ENCODE results near the gene ASAP2.

ASAP2 gene

GRCh38 chr2:9222893-9223287 lies 16.3 kb downstream of the ASAP2 start:
- Histone ChIP-seq H3K79me2 (ENCODE audit: insufficient read depth, low read length) (peaks cover 25% of the 10 kb centered on the region), H3K4me2 (ENCODE audit: insufficient read depth, low read length) (no peak overlapping the region), H3K4me1 (ENCODE audit: insufficient read depth, low read length) (no peaks in the 10 kb centered on the region), H3K27ac (ENCODE audit: low read length) (no peak overlapping the region), H3K9me3 (ENCODE audit: insufficient read depth, low read length, severe bottlenecking) (peaks cover 2% of the 10 kb centered on the region), H4K20me1 (ENCODE audit: insufficient read depth, low read length) (peaks cover 8% of the 10 kb centered on the region; the same call in 1 of the 2 replicates), H3K36me3 (ENCODE audit: insufficient read depth, low read length) (no peaks in the 10 kb centered on the region), H3K9ac (ENCODE audit: low read depth, low read length) (no peak overlapping the region), H3K27me3 (ENCODE audit: insufficient read depth, low read length, poor library complexity) (no peaks in the 10 kb centered on the region), H3K4me3 (ENCODE audit: low read depth in 1 of 2, low read length in 2 of 2) (no peak overlapping the region), H2AFZ (ENCODE audit: low read depth, low read length) (no peak overlapping the region)
- DNase-seq (no peak), ATAC-seq (ENCODE audit: insufficient read depth, low read depth) (no peak)
- no peak for TF ChIP-seq CTCF (IDR thresholded peaks at IDR 0.05; ENCODE audit: borderline replicate concordance, extremely low read depth, low read length, poor library complexity, severe bottlenecking)
- TF ChIP-seq EZH2 (IDR thresholded peaks at IDR 0.05; ENCODE audit: borderline replicate concordance, low read depth, low read length, severe bottlenecking), result no peak

GRCh38 chr2:9225806-9226205 lies 19.2 kb downstream of the ASAP2 start:
- no peak for DNase-seq
- H3K27ac ChIP-seq (ENCODE audit: low read length), result no peak overlapping the region
- TF ChIP-seq EZH2 (IDR thresholded peaks at IDR 0.05; ENCODE audit: borderline replicate concordance, low read depth, low read length, severe bottlenecking), result no peak
- no peak overlapping the region for H2AFZ ChIP-seq (ENCODE audit: low read depth, low read length)
- H3K4me1 ChIP-seq (ENCODE audit: insufficient read depth, low read length), result no peaks in the 10 kb centered on the region
- peaks cover 29% of the 10 kb centered on the region for H4K20me1 ChIP-seq (ENCODE audit: insufficient read depth, low read length)
- no peaks in the 10 kb centered on the region for H3K27me3 ChIP-seq (ENCODE audit: insufficient read depth, low read length, poor library complexity)
- H3K36me3 ChIP-seq (ENCODE audit: insufficient read depth, low read length), result no peaks in the 10 kb centered on the region
- no peak overlapping the region for H3K4me3 ChIP-seq (ENCODE audit: low read depth in 1 of 2, low read length in 2 of 2)
- H3K9me3 ChIP-seq (ENCODE audit: insufficient read depth, low read length, severe bottlenecking), result no peaks in the 10 kb centered on the region
- no peak overlapping the region for H3K4me2 ChIP-seq (ENCODE audit: insufficient read depth, low read length)
- peaks cover 23% of the 10 kb centered on the region for H3K79me2 ChIP-seq (ENCODE audit: insufficient read depth, low read length)
- ATAC-seq (ENCODE audit: insufficient read depth, low read depth), result no peak
- H3K9ac ChIP-seq (ENCODE audit: low read depth, low read length), result no peak overlapping the region

GRCh38 chr2:9226458-9227380 lies 20.1 kb downstream of the ASAP2 start:
- Histone ChIP-seq H3K36me3 (ENCODE audit: insufficient read depth, low read length) (no peaks in the 10 kb centered on the region), H3K27ac (ENCODE audit: low read length) (no peak overlapping the region), H3K79me2 (ENCODE audit: insufficient read depth, low read length) (peaks cover 30% of the 10 kb centered on the region), H3K4me3 (ENCODE audit: low read depth in 1 of 2, low read length in 2 of 2) (no peak overlapping the region), H3K4me2 (ENCODE audit: insufficient read depth, low read length) (no peak overlapping the region), H2AFZ (ENCODE audit: low read depth, low read length) (no peak overlapping the region), H3K9ac (ENCODE audit: low read depth, low read length) (no peak overlapping the region), H4K20me1 (ENCODE audit: insufficient read depth, low read length) (peaks cover 38% of the 10 kb centered on the region), H3K4me1 (ENCODE audit: insufficient read depth, low read length) (no peaks in the 10 kb centered on the region), H3K27me3 (ENCODE audit: insufficient read depth, low read length, poor library complexity) (no peaks in the 10 kb centered on the region), H3K9me3 (ENCODE audit: insufficient read depth, low read length, severe bottlenecking) (no peaks in the 10 kb centered on the region)
- no peak for ATAC-seq (ENCODE audit: insufficient read depth, low read depth)
- TF ChIP-seq CTCF (IDR thresholded peaks at IDR 0.05; ENCODE audit: borderline replicate concordance, extremely low read depth, low read length, poor library complexity, severe bottlenecking), result no peak
- no peak for TF ChIP-seq EZH2 (IDR thresholded peaks at IDR 0.05; ENCODE audit: borderline replicate concordance, low read depth, low read length, severe bottlenecking)
- no peak for DNase-seq

- TF ChIP-seq EZH2 (IDR thresholded peaks at IDR 0.05; ENCODE audit: borderline replicate concordance, low read depth, low read length, severe bottlenecking), result no peak
- TF ChIP-seq CTCF (IDR thresholded peaks at IDR 0.05; ENCODE audit: borderline replicate concordance, extremely low read depth, low read length, poor library complexity, severe bottlenecking), result no peak
- DNase-seq (no peak), ATAC-seq (ENCODE audit: insufficient read depth, low read depth) (no peak)
- no peak overlapping the region for H2AFZ ChIP-seq (ENCODE audit: low read depth, low read length)
- H3K9me3 ChIP-seq (ENCODE audit: insufficient read depth, low read length, severe bottlenecking), result no peaks in the 10 kb centered on the region
- no peak overlapping the region for H3K27ac ChIP-seq (ENCODE audit: low read length)
- H4K20me1 ChIP-seq (ENCODE audit: insufficient read depth, low read length), result peaks cover 51% of the 10 kb centered on the region
- H3K4me1 ChIP-seq (ENCODE audit: insufficient read depth, low read length), result no peaks in the 10 kb centered on the region
- H3K4me2 ChIP-seq (ENCODE audit: insufficient read depth, low read length), result no peak overlapping the region
- no peak overlapping the region for H3K9ac ChIP-seq (ENCODE audit: low read depth, low read length)
- peaks cover 35% of the 10 kb centered on the region for H3K79me2 ChIP-seq (ENCODE audit: insufficient read depth, low read length)
- no peaks in the 10 kb centered on the region for H3K36me3 ChIP-seq (ENCODE audit: insufficient read depth, low read length)
- H3K4me3 ChIP-seq (ENCODE audit: low read depth in 1 of 2, low read length in 2 of 2), result no peak overlapping the region
- H3K27me3 ChIP-seq (ENCODE audit: insufficient read depth, low read length, poor library complexity), result no peaks in the 10 kb centered on the region
These were observed 21.6 kb downstream of the ASAP2 start for GRCh38 chr2:9228088-9228751.
